Activated CD4-positive, alpha-beta T cell treated with anti-CD3 and anti-CD28 coated beads for 36 hours (primary cell): ENCODE data around the gene AMER1. TPM values are rescaled to one million over a fixed set of nuclear protein-coding genes. Genes with fewer than 3 reads are reported as not detected.
A peak's percentile ranks its signal among the peaks of the same experiment; 100 is the strongest.
"Not testable (repeated sequence)": the region's sequence is repeated elsewhere in the genome, so short reads cannot be mapped to it uniquely, and the experiment has no call there.

Experiments used
- ATAC-seq: fragments of 200-7000 bp; cut with Tn5 transposase; one replicate; pipeline ENCODE4 v1.10.0; 2021; ENCODE audit warnings: mild to moderate bottlenecking, moderate library complexity
- CTCF ChIA-PET: fragments of 350-600 bp; sonication (Branson Sonifier 250); formaldehyde crosslinking; loops from one replicate; lab custom pipeline; 2021; ENCODE audit warnings: antibody characterized with exemption; lab: Charles Lee
- POLR2A ChIA-PET: fragments of 350-600 bp; sonication (Branson Sonifier 250); formaldehyde crosslinking; loops from one replicate; lab custom pipeline; 2021; ENCODE audit warnings: antibody characterized with exemption, inconsistent platforms; lab: Charles Lee
- DNase-seq: peaks from one replicate; pipeline ENCODE4 v3.0.0-alpha.2; 2020
- H3K27ac Mint-ChIP-seq: one replicate; pipeline ENCODE4 v1.8.0; 2021; ENCODE audit warnings: mixed read lengths
- H3K27me3 Mint-ChIP-seq: one replicate; pipeline ENCODE4 v1.8.0; 2021; ENCODE audit warnings: mixed read lengths
- H3K36me3 Mint-ChIP-seq: one replicate; pipeline ENCODE4 v1.8.0; 2021; ENCODE audit warnings: low read depth, mixed read lengths
- H3K4me1 Mint-ChIP-seq: one replicate; pipeline ENCODE4 v1.8.0; 2021; ENCODE audit warnings: mixed read lengths
- H3K4me3 Mint-ChIP-seq: one replicate; pipeline ENCODE4 v1.8.0; 2021; ENCODE audit warnings: mild to moderate bottlenecking, moderate library complexity, mixed read lengths
- H3K9me3 Mint-ChIP-seq: one replicate; pipeline ENCODE4 v1.8.0; 2021; ENCODE audit warnings: low read depth, mixed read lengths
- intact Hi-C, 2 experiments: fragments of 100-400 bp; cut with DNase I in 1 of 2; cut with micrococcal nuclease in 1 of 2; formaldehyde crosslinking; loops; one replicate each; pipeline versions ENCODE4 v1.14.2 to v1.15.1; 2022 to 2024; cut with DNase I, micrococcal nuclease
- total RNA-seq, 2 experiments: library from RNA; stranded (reverse); gene quantifications; one replicate each; pipeline ENCODE4 v1.2.3, GENCODE V29; 2021

The AMER1 gene
- 1 to 10 TPM; 3.2 to 3.5 TPM for total RNA-seq

- Mint-ChIP-seq H3K27ac (peak within 1 kb of the TSS; percentile 87), H3K4me3 (peak within 1 kb of the TSS; percentile 75), H3K4me1 (peaks cover 13% of the 10 kb centered on the region), H3K27me3 (no peaks in the 10 kb centered on the region), H3K9me3 (no peaks in the 10 kb centered on the region), H3K36me3 (no peaks in the 10 kb centered on the region)
- ATAC-seq = peak; percentile 33
- no peak for DNase-seq
- CTCF ChIA-PET = no interaction called here
- POLR2A ChIA-PET = interaction anchor here (0.7 to 1.5 kb wide), 2 partner anchors 222 to 450 kb away, joined by 5 read pairs; a partner anchor contains a TSS
- intact Hi-C loops = loop anchor here (1.0 to 10.0 kb wide), 6 partner anchors 59 to 1329 kb away; partner anchors contain the start of genes MTMR8 (in 2 of the 2), LAS1L (in 1 of the 2), ZC3H12B (in 1 of the 2) and ZC4H2 (in 1 of the 2)
These were observed at the start of gene AMER1 for GRCh38 chrX:64205441-64205734. Gene AMER1, minus strand, starts transcription at chrX:64205708. Its CDS starts 12,422 bp downstream, at chrX:64193286.

GRCh38 chrX:64230123-64230970 is 24.8 kb upstream of the AMER1 start, which contains the start of gene ASB12:
Gene ASB12, minus strand, starts transcription at chrX:64230607. Its CDS starts 4,957 bp downstream, at chrX:64225650.
- H3K27me3 Mint-ChIP-seq = no peaks in the 10 kb centered on the region
- POLR2A ChIA-PET = no interaction called here
- no peak within 1 kb of the TSS for H3K4me3 Mint-ChIP-seq
- CTCF ChIA-PET = no interaction called here
- ATAC-seq (no peak), DNase-seq (no peak)
- no peaks in the 10 kb centered on the region for H3K36me3 Mint-ChIP-seq
- H3K9me3 Mint-ChIP-seq = peaks cover 2% of the 10 kb centered on the region
- H3K27ac Mint-ChIP-seq = no peak within 1 kb of the TSS
- H3K4me1 Mint-ChIP-seq = no peaks in the 10 kb centered on the region
- intact Hi-C loops = no loop called here

- no peak for ATAC-seq
These were observed 23.6 kb upstream of the AMER1 start for GRCh38 chrX:64229154-64229553.

DNA sequence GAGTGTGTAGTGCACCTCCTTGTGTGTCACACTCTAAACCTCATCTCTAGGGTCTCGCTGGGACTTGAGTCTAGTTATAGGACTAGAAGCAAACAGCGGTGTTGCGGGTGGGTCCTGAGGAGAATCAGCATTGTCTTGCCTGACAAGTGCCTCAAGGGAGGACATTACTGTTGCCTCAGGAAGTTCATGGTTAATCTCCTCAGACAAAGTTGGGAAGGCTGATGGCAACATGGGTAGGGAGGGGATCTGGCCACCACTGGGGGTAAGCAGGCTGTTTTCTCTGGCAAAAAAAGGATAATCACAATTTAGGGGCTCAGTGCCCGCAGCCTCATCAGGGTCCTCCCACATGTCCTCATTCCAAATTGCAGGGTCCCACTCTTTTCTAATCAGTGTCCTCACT is 12.5 kb upstream of the AMER1 start:
- DNase-seq (no peak), ATAC-seq (no peak)
- intact Hi-C loops = no loop called here
- Mint-ChIP-seq H3K27ac (no peak overlapping the region), H3K27me3 (no peaks in the 10 kb centered on the region), H3K4me1 (no peaks in the 10 kb centered on the region), H3K36me3 (no peaks in the 10 kb centered on the region), H3K4me3 (no peak overlapping the region), H3K9me3 (no peaks in the 10 kb centered on the region)
- CTCF ChIA-PET = no interaction called here
- POLR2A ChIA-PET = no interaction called here

More at GRCh38 chrX:64229154-64229553, 23.6 kb upstream of the AMER1 start:
- Mint-ChIP-seq H3K9me3 (peaks cover 2% of the 10 kb centered on the region), H3K36me3 (no peaks in the 10 kb centered on the region), H3K4me1 (no peaks in the 10 kb centered on the region), H3K4me3 (no peak overlapping the region), H3K27me3 (no peaks in the 10 kb centered on the region), H3K27ac (no peak overlapping the region)
- POLR2A ChIA-PET = no interaction called here
- DNase-seq = no peak
- CTCF ChIA-PET = no interaction called here
- intact Hi-C loops = no loop called here

DNA sequence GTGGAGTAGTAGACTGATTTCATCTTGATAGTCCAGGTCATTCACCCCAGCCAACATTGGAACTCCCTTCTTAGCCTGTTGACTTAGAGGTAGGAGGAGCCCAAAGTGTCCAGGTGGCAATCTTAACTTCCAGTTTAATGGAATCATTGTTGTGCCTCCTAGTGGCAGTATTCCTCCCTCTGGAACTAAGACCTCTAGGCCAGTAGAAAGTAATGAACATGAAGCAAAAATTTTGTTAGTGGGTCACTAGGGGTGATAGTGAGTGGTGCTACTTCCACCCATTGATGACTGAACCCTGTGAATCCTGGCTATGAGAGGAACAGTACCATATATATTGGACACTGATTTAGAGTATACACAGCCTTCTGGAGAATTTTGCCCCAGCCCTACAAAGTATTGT is 8.5 kb upstream of the AMER1 start:
- intact Hi-C loops, H3K27me3 Mint-ChIP-seq, H3K4me3 Mint-ChIP-seq, H3K27ac Mint-ChIP-seq, DNase-seq, H3K4me1 Mint-ChIP-seq, CTCF ChIA-PET, ATAC-seq, H3K36me3 Mint-ChIP-seq, H3K9me3 Mint-ChIP-seq, POLR2A ChIA-PET: not testable (repeated sequence)

GRCh38 chrX:64206556-64207162 is 1.2 kb upstream of the AMER1 start:
- Mint-ChIP-seq H3K36me3 (no peaks in the 10 kb centered on the region), H3K9me3 (no peaks in the 10 kb centered on the region), H3K27me3 (no peaks in the 10 kb centered on the region), H3K4me1 (peaks cover 13% of the 10 kb centered on the region), H3K4me3 (peak overlapping the region; percentile 75), H3K27ac (peak overlapping the region; percentile 87)
- ChIA-PET POLR2A (interaction anchor here (1.5 kb wide), 1 partner anchor 452 kb away, joined by 5 read pairs; a partner anchor contains a TSS), CTCF (interaction anchor here (0.6 to 0.7 kb wide), 2 partner anchors 113 to 1306 kb away, joined by 3 to 4 read pairs; no protein-coding TSS in a partner anchor)
- DNase-seq = no peak
- intact Hi-C loops = loop anchor here in 1 of 2 experiments (1.0 to 10.0 kb wide), 2 partner anchors 58 to 451 kb away; no protein-coding TSS in a partner anchor
- no peak for ATAC-seq

DNA sequence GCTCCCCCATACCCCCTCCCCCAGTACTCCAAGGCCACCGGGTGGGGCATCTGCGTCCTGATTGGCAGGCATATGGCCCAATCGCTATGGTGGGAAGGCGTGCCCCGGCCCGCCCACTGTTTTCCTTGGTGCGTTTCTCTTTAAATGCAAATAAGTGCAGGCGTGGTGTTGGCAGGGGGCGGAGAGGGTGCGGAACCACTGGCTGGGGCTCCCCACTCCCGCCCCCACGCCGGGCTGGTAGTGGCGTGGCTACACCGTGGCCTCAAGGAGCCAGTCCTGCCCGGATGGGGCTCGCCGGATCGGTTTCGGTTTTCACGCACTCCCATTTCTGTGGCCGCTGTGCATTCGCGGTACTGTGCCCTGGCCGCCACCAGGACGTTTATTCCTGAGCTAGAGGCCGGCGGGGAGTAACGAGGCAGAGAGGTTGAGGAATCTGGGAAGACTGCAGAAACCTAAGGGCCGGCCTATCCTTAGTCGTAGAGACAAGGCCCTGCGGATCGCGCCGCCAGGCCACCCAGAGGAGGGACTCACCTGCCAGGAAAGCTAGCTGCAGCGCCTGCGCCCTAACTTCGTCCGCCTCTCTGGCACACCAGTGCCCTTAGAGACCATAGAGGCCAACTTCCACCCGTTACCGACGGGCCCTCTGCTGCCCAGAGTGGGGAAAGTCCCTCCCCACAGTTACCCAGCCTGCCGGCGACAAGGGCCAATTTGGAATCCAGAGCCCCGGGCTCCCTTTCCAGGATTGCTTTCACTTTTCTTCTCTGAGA is 410 bp upstream of the AMER1 start:
- POLR2A ChIA-PET = interaction anchor here (0.7 to 1.5 kb wide), 2 partner anchors 222 to 451 kb away, joined by 5 read pairs; a partner anchor contains a TSS
- CTCF ChIA-PET = interaction anchor here (0.7 kb wide), 1 partner anchor 112 kb away, joined by 3 read pairs; no protein-coding TSS in a partner anchor
- H3K4me3 Mint-ChIP-seq = peak overlapping the region; percentile 75
- H3K9me3 Mint-ChIP-seq = no peaks in the 10 kb centered on the region
- H3K27ac Mint-ChIP-seq = peak overlapping the region; percentile 87
- H3K36me3 Mint-ChIP-seq = no peaks in the 10 kb centered on the region
- H3K27me3 Mint-ChIP-seq = no peaks in the 10 kb centered on the region
- DNase-seq = peak; percentile 91
- peak; percentile 89 for ATAC-seq
- intact Hi-C loops = loop anchor here (1.0 to 10.0 kb wide), 7 partner anchors 59 to 1329 kb away; partner anchors contain the start of genes MTMR8 (in 2 of the 2), LAS1L (in 1 of the 2), ZC3H12B (in 1 of the 2) and ZC4H2 (in 1 of the 2)
- H3K4me1 Mint-ChIP-seq = peaks cover 13% of the 10 kb centered on the region

- Mint-ChIP-seq H3K27ac (peak overlapping the region; percentile 58), H3K4me1 (peaks cover 13% of the 10 kb centered on the region), H3K9me3 (no peaks in the 10 kb centered on the region), H3K4me3 (peak overlapping the region; percentile 75), H3K27me3 (no peaks in the 10 kb centered on the region), H3K36me3 (no peaks in the 10 kb centered on the region)
- CTCF ChIA-PET = no interaction called here
- POLR2A ChIA-PET = interaction anchor here (0.7 to 1.5 kb wide), 2 partner anchors 223 to 450 kb away, joined by 5 read pairs; a partner anchor contains a TSS
- intact Hi-C loops = loop anchor here (1.0 to 10.0 kb wide), 6 partner anchors 60 to 1330 kb away; partner anchors contain the start of genes MTMR8 (in 2 of the 2), LAS1L (in 1 of the 2), ZC3H12B (in 1 of the 2) and ZC4H2 (in 1 of the 2)
- ATAC-seq (peak; percentile 3), DNase-seq (peak; percentile 35)
These were observed 637 bp downstream of the AMER1 start for GRCh38 chrX:64204701-64205440.

DNA sequence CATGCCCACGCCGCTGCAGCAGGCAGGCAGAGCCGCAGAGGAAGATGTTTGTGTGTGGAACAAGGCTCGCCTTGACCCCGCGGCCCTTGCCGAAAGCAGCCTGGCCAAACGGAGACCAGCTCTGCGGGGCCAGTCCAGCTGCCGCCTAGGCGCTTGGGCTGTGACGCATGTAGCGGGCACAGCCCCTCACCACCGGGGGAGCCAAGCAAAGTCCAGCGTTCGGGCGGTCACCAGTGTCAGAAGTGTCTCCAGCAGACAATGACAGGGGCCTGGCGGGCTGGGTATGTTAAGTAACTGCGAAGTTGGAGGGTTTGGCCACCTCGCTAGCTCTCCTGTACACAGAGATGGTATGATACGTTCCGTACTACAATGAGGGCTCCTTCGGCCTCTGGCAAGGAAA is 1.3 kb downstream of the AMER1 start:
- Mint-ChIP-seq H3K36me3 (no peaks in the 10 kb centered on the region), H3K4me1 (peaks cover 13% of the 10 kb centered on the region), H3K4me3 (peak overlapping the region; percentile 75), H3K27me3 (no peaks in the 10 kb centered on the region), H3K9me3 (no peaks in the 10 kb centered on the region), H3K27ac (peak overlapping the region; percentile 58)
- ChIA-PET CTCF (no interaction called here), POLR2A (no interaction called here)
- ATAC-seq (no peak), DNase-seq (no peak)
- intact Hi-C loops = loop anchor here in 1 of 2 experiments (2.0 to 10.0 kb wide), 3 partner anchors 61 to 1331 kb away; partner anchors contain the start of genes LAS1L and ZC3H12B

- H3K4me1 Mint-ChIP-seq = peaks cover 13% of the 10 kb centered on the region
- intact Hi-C loops = loop anchor here in 1 of 2 experiments (10.0 kb wide), 1 partner anchor 62 kb away; no protein-coding TSS in a partner anchor
- CTCF ChIA-PET = no interaction called here
- H3K36me3 Mint-ChIP-seq = no peaks in the 10 kb centered on the region
- no peak for ATAC-seq
- H3K4me3 Mint-ChIP-seq = no peak overlapping the region
- POLR2A ChIA-PET = no interaction called here
- H3K27me3 Mint-ChIP-seq = no peaks in the 10 kb centered on the region
- H3K9me3 Mint-ChIP-seq = no peaks in the 10 kb centered on the region
- no peak for DNase-seq
- no peak overlapping the region for H3K27ac Mint-ChIP-seq
These were observed 2.6 kb downstream of the AMER1 start for GRCh38 chrX:64202808-64203325.
